Smooth muscle cell (in vitro differentiated cells): Measurements from ENCODE around the gene LMBR1. TPM values are rescaled to one million over a fixed set of nuclear protein-coding genes. Genes with fewer than 3 reads are reported as not detected.

ENCODE experiments used
- DNase-seq: peaks from one replicate; lab custom pipeline; 2025; ENCODE audit not compliant: unreplicated experiment; lab: John Stamatoyannopoulos, UW
- H2AFZ ChIP-seq: fragments of 200-600 bp; sonication (generic); 2 replicates; pipeline ENCODE4 v1.6.0; 2016; ENCODE audit warnings: antibody characterized with exemption, low read depth, mild to moderate bottlenecking
- H3F3A ChIP-seq: fragments of 200-600 bp; sonication (generic); 2 replicates; pipeline ENCODE4 v1.6.0; 2017; ENCODE audit warnings: antibody characterized with exemption, low read depth
- H3K27ac ChIP-seq: fragments of 200-600 bp; sonication (generic); 2 replicates; pipeline ENCODE4 v1.5.1; 2016; ENCODE audit warnings: low read depth, mild to moderate bottlenecking
- H3K27me3 ChIP-seq: fragments of 200-600 bp; sonication (generic); 2 replicates; pipeline ENCODE4 v1.6.1; 2016; ENCODE audit warnings: low read depth, mild to moderate bottlenecking
- H3K36me3 ChIP-seq: fragments of 200-600 bp; sonication (generic); 2 replicates; pipeline ENCODE4 v1.5.1; 2016; ENCODE audit warnings: low read depth
- H3K4me1 ChIP-seq: fragments of 200-600 bp; sonication (generic); 2 replicates; pipeline ENCODE4 v1.5.1; 2016; ENCODE audit warnings: low read depth
- H3K4me2 ChIP-seq: fragments of 200-600 bp; sonication (generic); 2 replicates; pipeline ENCODE4 v1.6.0; 2016; ENCODE audit warnings: mild to moderate bottlenecking
- H3K4me3 ChIP-seq: fragments of 200-600 bp; sonication (generic); 2 replicates; pipeline ENCODE4 v1.5.1; 2016; ENCODE audit warnings: mild to moderate bottlenecking
- H3K79me2 ChIP-seq: fragments of 200-600 bp; sonication (generic); 2 replicates; pipeline ENCODE4 v1.6.0; 2016; ENCODE audit warnings: low read depth, mild to moderate bottlenecking
- H3K9ac ChIP-seq: fragments of 200-600 bp; sonication (generic); 2 replicates; pipeline ENCODE4 v1.6.0; 2016; ENCODE audit warnings: low read depth
- H3K9me3 ChIP-seq: fragments of 200-600 bp; sonication (generic); replicated peaks from 2 replicates; pipeline ENCODE4 v1.5.1; 2016; ENCODE audit warnings: low read depth
- H4K20me1 ChIP-seq: fragments of 200-600 bp; sonication (generic); 2 replicates; pipeline ENCODE4 v1.6.0; 2016; ENCODE audit warnings: low read depth
- CTCF ChIP-seq: fragments of 200-600 bp; sonication (generic); IDR thresholded peaks from 2 replicates; pipeline ENCODE4 v1.5.1; 2017; ENCODE audit warnings: borderline replicate concordance, mild to moderate bottlenecking, antibody characterized with exemption; ENCODE audit not compliant: insufficient read depth, poor library complexity, severe bottlenecking
- WGBS: methylation state at CpG from one replicate; pipeline ENCODE4 v1.1.7; 2016; ENCODE audit warnings: low lambda C conversion rate; 5-methylcytosine and 5-hydroxymethylcytosine counted together
- polyA plus RNA-seq: library from polyadenylated mRNA; unstranded; fragments of >200 nt; fragmentation: Nextera tagmentation; extraction: Ambion mirVana; gene quantifications from 2 replicates; pipeline ENCODE4 v1.2.1, GENCODE V29; 2016
- total RNA-seq: library from RNA; depleted of rRNA; stranded (reverse); fragments of >200 nt; gene quantifications from 2 replicates; pipeline ENCODE4 v1.2.3, GENCODE V29; 2014

LMBR1 gene
- total and polyA plus RNA-seq, 2 experiments from 2014 or later = 9.7 to 30.3 TPM

- Histone ChIP-seq H3K79me2 (no peaks in the 10 kb centered on the region), H3K27ac (no peak overlapping the region), H3K36me3 (no peaks in the 10 kb centered on the region), H2AFZ (no peak overlapping the region), H3K27me3 (no peaks in the 10 kb centered on the region), H3K9me3 (no peaks in the 10 kb centered on the region), H3K9ac (no peak overlapping the region), H4K20me1 (no peaks in the 10 kb centered on the region), H3K4me2 (no peak overlapping the region), H3K4me1 (peaks cover 7% of the 10 kb centered on the region), H3F3A (peaks cover 8% of the 10 kb centered on the region), H3K4me3 (no peak overlapping the region)
- WGBS = 93% methylated on average over 1 of the region's 1 CpG
- DNase-seq = no peak
- no peak for TF ChIP-seq CTCF
Observed at GRCh38 chr7:156746891-156747290, 146.1 kb downstream of the LMBR1 start.

GRCh38 chr7:156739596-156739995 is 153.4 kb downstream of the LMBR1 start:
- peaks cover 4% of the 10 kb centered on the region for H3K36me3 ChIP-seq
- H3K9me3 ChIP-seq = no peaks in the 10 kb centered on the region
- H3K27ac ChIP-seq = peak overlapping the region; percentile 32
- H3F3A ChIP-seq = no peaks in the 10 kb centered on the region
- H3K4me1 ChIP-seq = peaks cover 6% of the 10 kb centered on the region
- no peaks in the 10 kb centered on the region for H3K27me3 ChIP-seq
- no peak for DNase-seq
- H3K79me2 ChIP-seq = no peaks in the 10 kb centered on the region
- no peak for TF ChIP-seq CTCF
- H2AFZ ChIP-seq = no peak overlapping the region
- H4K20me1 ChIP-seq = no peaks in the 10 kb centered on the region
- WGBS = 31% methylated on average over 5 of the region's 5 CpGs
- H3K9ac ChIP-seq = no peak overlapping the region
- H3K4me2 ChIP-seq = peak overlapping the region; percentile 25
- no peak overlapping the region for H3K4me3 ChIP-seq

- peaks cover 11% of the 10 kb centered on the region for H3K4me1 ChIP-seq
- H3K79me2 ChIP-seq = no peaks in the 10 kb centered on the region
- no peak overlapping the region for H3K4me3 ChIP-seq
- peaks cover 4% of the 10 kb centered on the region for H3K36me3 ChIP-seq
- TF ChIP-seq CTCF = no peak
- peaks cover 7% of the 10 kb centered on the region for H3K9me3 ChIP-seq
- H3F3A ChIP-seq = no peaks in the 10 kb centered on the region
- H4K20me1 ChIP-seq = no peaks in the 10 kb centered on the region
- no peak overlapping the region for H2AFZ ChIP-seq
- DNase-seq = no peak
- H3K4me2 ChIP-seq = no peak overlapping the region
- H3K27me3 ChIP-seq = no peaks in the 10 kb centered on the region
- no peak overlapping the region for H3K9ac ChIP-seq
- 94% methylated on average over 7 of the region's 7 CpGs for WGBS
- H3K27ac ChIP-seq = no peak overlapping the region
Observed at GRCh38 chr7:156735851-156736250, 157.1 kb downstream of the LMBR1 start.

GRCh38 chr7:156733638-156734037 is 159.3 kb downstream of the LMBR1 start:
- Histone ChIP-seq H3K4me2 (no peak overlapping the region), H3K4me1 (peaks cover 5% of the 10 kb centered on the region), H3K36me3 (peaks cover 4% of the 10 kb centered on the region), H3K9ac (no peak overlapping the region), H3K9me3 (peaks cover 7% of the 10 kb centered on the region), H3K27ac (no peak overlapping the region), H3K27me3 (no peaks in the 10 kb centered on the region), H3K4me3 (no peak overlapping the region), H3F3A (no peaks in the 10 kb centered on the region), H2AFZ (no peak overlapping the region), H4K20me1 (no peaks in the 10 kb centered on the region), H3K79me2 (no peaks in the 10 kb centered on the region)
- 100% methylated on average over 1 of the region's 1 CpG for WGBS
- no peak for TF ChIP-seq CTCF
- DNase-seq = no peak
